DMS114 treated with DMSO at 0.1 percent for 48 hours (cell line): ENCODE data around the gene ATF7.

Source experiments
- DNase-seq: peaks from one replicate; lab custom pipeline; 2025; ENCODE audit not compliant: unreplicated experiment; lab: John Stamatoyannopoulos, UW

Gene ATF7

DNA sequence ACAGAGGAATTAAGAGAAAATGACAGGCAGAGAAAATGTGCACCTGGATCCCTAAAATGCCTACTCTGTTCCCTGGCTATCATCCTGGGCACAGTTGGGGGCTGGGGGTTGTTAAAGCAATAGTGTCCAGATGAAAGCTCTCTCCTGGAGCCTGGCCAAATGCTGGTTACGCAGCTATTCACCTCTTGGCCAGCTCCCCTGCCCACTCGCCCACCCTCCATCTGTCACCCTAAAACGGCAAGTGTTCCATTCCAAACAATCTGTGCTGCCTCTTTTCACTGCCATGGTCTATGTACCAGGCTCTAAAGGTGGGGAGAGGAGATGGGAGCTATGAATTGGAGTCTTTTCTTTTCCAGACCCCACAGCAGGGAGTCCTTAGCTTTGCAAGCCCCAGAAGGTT is 94.2 kb downstream of the ATF7 start:
- DNase-seq = no peak

DNA sequence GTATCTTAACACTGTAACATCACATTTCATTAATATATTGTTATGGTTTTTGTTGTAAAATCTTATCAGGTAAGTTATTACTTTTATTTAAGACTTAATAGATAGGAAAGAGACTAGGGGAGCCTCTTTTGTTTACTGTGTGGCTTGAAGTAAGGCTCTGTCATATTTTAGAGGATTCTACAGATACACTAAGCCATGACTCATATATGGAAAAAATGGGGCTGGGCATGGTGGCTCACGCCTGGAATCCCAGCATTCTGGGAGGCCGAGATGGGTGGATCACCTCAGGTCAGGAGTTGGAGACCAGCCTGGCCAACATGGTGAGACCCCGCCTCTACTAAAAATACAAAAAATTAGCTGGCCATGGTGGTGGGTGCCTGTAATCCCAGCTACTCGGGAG is 95.3 kb downstream of the ATF7 start:
- no peak for DNase-seq

DNA sequence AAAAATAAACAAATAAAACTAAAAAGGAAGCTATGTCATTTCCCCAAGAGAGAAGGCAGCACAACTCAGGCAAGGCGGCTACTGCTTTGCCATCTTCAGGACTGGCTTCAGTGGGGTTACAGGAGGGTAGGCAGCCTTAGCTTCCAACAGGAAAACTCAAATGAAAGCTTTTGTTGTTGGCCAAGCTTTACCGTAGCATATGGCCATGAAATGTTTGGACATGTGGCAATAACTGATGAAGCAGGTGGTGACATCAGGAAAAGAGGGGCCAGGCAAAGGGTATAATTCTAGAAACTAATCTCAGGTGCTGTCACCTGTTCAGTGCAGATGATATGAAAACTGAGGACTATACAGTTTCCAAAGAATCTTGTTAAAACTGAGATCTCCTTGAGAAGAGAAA is 96.1 kb downstream of the ATF7 start:
- DNase-seq = no peak

DNA sequence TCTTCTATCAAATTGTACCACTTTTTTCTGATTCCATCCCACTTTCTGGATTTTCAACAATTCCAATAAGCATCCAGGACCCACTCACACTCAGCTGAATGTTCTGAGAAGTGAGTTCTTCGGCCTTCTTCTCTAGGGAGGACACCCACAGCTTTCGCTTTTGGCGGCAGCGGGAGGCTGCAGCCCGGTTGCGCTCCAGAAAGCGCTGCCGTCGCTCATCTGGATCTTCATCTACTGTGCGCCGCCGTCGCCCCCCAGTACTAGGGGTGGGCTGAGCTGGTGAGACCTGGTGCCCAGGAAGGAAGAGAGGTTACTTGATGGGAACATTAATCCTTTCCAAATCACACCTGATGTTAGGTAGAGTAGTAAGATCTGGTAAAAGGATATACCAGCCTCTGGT is 101.7 kb downstream of the ATF7 start:
- no peak for DNase-seq

DNA sequence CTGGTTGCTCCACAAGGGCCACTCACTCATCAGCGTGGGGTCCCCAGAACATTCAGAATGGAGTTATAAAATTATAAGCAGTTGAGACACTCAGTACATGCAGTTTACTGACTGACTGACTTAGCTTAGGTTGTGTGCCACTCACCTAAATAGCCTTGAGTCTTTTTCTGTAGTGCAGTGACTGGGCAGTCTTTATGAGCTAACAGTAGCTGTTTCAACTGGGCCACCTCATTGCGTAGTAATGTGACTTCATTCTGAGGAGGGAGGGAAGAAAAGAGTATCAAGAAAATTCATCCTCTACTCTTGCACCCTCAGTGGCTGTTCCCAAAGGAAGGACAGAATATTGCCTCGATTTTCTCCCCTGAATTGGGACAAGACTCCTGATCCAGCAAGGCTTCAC is 103.1 kb downstream of the ATF7 start:
- DNase-seq = no peak

DNA sequence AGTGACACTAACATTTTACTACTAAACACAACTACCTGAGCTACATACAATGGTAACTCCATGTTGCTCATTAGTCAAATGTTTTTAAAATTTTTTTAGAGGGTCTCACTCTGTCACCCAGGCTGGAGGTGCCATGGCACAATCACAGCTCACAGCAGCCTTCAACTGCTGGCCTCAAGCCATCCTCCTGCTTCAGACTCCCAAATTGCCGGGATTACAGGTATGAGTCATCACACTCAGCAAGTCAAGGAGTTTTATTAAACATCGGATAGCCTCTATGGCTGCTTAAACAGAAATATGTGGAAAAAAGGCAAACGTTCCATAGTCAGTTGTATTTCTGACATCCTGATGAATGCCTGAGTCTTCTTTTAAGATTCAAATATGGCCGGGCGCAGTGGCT is 107.8 kb downstream of the ATF7 start:
- DNase-seq = no peak

DNA sequence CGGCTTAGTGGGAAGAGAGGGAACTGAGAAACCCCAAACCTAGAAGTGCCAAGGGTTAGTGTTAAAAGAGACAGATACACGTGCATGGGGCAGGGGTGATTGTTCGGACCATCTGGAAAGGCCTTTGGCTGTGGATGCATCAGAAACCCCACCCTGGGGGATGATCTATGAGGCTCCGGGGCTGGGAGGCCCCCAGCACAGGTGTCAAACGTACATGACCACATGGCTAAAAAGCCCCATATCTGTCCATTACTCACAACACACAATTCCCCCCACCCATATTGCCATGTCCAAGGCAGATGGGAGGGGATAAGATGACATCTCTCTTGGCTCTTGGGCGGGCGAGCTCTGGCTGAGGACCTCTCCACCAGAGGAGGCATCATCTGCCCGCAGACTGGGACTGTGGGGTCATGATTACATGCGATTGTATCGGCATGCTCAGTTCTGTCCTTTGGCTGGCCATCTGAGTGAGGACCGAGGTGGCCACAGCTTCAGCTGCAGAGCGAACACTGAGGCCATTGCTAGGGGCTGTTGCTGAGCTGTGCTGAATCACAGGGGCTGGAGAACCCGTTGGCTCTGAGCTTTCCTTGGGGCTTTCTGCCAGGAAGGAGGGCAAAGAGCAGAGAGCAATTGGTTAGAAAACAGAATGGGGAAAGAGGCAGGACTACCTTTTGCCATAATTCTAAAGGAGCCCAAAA is 109.3 kb downstream of the ATF7 start:
- no peak for DNase-seq

DNA sequence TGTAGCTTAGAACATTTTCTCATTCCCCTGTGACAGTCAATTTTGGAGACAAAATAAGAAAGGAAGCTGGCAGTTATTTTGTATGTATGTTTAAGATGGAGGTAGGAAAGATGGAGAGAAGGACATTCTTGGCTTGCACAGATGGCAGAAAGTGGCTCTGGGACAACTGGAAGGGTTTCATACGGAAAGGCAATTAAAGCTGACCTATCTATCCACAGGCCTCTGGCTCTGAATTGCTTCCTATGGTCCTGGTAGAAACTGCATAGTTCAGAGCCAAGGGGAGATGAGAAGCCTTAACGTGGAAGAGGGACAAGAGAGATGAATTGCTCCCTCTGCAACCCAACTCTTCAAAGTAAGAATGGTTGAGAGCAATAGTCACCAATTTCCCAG is 110.9 kb downstream of the ATF7 start:
- DNase-seq = no peak

DNA sequence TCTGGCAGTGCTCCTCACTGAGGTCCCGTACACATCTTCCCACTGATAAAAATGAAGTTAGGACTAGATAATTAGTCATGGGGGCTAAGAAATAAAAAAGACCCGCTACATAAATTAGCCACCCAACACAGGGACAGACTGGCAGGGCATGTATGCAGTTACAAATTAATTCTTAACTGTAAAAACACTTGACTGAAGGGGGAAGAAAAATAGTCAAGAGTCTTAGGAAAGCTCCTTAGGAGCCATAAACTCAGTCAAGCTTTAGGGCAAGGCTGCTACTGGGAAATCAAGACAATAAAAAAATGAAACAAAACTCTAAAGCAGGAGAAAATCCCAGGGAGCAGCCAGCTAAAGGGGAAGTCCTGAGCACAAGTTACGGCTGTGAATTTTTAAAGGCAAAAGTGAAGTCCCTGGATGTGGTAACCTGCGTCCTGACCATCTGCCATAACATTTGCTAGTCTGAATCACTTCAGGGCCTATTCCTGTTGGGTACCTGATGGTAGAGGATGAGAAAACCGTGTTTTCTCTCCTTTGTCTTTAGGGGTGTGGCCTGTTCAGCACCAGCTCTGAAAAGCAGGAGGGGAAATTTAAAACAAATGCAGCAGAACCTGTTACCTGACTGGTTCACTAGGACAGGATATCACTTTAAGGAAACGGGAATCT is 111.4 kb downstream of the ATF7 start:
- no peak for DNase-seq

DNA sequence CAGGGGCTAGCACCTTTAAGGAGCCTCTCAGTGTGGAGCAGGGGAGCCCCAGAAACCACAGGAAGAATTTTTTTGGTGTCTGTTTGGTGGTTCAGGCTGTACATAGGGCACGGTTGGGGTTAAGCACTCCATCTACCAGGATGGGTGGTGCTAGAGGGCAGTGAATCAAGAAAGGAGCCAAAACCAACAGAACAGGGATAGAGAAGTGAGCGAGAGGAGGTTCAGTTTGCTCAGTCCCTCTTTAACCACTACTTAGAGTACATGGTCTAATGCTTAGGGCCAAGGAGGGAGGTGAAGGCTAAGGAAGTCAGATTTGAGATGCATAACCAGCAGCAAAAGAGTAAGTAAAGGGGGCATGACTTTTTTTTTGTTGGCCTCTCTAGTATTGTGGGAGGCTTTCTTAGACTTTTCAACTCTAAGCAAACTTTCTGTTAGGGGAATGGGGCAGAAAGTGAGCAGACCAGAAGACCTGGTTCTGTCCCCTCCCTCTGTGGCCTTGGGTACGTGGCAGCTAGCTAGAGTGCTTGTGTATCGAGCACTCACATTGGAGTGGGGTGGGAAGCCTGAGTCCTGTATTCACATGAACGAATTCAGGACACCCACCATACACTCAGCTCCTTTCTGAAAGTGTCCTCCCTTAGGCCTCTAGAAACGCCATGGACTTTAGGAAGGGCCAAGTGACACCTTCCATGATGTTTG is 112.3 kb downstream of the ATF7 start:
- no peak for DNase-seq

DNA sequence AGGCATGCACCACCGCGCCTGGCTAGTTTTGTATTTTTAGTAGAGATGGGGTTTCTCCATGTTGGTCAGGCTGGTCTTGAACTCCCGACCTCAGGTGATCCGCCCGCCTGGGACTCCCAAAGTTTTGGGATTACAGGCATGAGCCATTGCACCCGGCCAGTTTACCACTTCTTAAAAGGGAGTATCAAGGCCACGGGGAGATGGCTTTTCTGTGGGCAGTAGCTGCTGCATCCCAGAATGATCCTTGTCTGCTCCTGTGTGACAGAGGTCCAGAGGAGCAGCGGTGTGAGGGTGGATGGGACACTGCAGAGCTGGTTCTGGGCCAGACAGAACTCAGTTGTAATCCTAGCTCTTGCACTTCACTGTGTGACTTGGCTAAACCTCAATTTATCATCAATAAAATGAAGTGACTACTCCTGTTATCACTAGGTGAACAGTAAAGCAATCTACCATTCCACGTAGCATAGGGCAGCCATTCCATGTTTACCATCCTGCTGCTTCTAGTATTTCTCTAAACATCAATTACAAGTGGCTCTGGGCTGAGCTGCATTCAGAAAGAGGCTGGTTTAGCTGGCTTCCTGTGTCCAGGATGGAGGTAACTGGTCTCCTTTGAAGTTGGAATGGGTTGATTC is 115.9 kb downstream of the ATF7 start:
- DNase-seq = no peak

DNA sequence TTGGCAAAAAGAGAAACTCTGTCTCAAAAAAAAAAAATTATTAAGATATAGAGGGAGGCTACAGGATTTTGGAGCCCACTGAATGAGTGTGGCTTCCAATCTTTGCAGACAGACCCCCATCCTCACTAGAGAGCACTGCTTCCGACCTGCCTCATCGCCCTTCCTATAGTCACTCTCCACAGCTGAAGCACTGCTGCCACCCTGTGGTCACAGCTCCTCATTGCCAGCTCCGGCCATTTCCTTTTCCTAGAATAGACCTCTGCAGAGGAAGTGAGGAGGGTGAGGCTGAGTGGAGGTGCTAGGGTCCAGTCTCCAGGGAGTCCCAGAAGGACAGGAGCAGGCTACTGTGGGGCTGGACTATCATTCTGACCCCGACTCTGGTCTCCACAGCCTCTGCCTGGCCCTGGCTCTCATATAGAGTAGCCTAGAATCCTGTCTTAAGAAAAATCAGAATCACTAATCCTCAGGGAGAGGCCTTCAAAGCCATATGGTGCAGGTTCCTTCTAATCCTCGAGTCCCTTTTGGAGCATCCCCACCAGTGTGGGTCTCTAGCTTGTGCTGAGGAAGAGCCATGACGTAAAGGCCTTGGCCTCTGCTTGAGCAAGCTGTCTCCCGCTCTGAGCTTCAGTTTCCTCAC is 117.5 kb downstream of the ATF7 start:
- DNase-seq = peak; percentile 86

DNA sequence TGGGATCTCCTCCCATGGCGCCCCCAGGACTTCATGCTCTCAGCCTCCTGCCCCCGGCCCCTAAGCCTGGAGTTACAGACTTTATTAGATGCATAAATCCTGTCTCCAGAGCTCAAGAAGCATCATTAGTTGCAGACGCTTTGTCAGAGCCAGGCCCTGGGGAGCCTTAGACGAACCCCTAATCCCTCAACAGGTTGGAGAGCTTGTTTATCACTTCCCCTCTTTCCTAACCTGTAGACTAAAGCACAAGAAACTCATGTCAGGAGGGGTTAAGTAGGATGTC is 118.6 kb downstream of the ATF7 start:
- no peak for DNase-seq

DNA sequence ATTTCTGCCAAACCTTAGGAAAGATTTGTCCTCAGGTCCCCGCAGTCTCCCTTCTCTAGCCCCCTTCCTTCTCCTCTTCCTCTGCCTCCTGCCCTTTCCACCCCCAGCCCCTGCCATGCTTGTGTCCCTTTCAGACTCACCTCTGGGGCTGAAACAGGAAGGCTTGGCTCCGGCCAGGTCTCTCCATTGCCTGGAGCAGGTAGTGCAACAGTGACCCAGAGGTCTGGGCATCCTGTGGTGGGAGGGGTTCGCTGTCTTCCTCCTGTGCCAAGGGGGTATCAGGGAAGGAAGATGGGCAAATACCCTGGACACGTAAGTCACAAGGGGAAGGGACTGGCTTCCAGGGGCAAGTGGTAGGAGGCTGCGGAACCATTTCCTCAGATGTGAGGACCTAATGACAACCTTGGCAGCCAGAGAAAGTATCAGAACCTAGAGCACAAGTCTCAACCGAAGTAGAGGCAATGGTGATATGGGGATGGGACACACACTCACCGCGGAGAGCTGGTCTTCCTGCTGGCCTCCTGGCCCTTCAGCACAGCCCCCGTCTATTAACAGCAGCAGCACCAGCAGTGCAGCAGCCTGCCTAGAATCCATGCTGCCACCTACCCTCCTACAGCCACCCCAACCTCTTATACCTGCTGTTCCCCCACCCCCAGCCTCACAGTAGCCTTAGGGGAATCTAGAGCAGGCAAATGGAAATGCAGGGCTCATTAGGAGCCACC is 119.1 kb downstream of the ATF7 start, which contains the start of gene NPFF:
NPFF (minus strand) TSS at position 604 of the 722 bp plus-strand sequence; CDS start at position 594, 10 bp downstream.
- no peak for DNase-seq

DNA sequence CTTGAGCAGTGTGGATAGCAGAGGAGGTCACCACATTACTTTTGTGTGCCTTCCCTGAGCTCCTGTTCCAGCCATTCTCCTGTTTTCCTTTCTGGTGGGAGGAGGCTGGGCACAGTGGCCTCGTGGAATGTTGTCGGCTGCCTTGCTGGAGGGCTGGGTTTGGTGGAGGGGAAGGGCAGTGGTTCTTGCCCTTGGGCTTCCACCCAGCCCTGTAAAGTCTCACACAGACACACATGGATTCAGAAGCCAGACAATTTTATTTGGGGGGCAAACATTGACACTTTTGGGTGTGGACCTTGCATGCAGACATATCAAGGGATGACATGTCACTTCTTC is 119.8 kb downstream of the ATF7 start:
- DNase-seq = no peak

DNA sequence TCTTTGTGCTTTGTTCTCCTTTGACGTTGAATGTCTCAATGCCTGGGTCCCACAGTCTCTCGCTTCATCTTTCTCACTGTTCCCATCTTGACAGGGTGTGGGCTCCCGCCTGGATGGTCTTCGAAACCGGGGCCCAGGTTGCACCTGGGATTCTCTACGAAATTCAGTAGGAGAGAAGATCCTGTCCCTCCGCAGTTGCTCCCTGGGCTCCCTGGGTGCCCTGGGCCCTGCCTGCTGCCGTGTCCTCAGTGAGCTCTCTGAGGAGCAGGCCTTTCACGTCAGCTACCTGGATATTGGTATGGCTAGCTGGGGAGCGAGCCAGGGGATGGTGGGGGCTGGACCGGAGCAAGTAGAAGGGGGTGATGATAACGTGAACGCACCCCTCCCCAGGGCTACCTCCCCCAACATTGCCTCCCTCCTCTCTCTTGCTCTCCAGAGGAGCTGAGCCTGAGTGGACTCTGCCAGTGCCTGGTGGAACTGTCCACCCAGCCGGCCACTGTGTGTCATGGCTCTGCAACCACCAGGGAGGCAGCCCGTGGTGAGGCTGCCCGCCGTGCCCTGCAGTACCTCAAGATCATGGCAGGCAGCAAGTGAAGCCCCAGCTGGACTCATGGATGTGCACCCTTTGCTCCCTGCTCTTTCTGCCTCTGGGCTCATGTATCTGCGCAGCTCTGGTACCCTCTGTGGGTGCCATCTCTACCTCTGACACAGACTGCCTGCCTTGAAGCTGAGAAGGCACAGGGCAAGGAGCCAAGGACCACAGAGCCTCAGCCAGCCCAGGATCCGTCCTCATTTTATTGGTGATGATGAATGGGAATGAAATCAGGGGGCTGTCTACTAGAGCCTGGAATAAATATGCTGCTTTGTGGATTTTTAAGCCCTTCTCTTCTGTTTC is 120.4 kb downstream of the ATF7 start:
- DNase-seq = no peak

DNA sequence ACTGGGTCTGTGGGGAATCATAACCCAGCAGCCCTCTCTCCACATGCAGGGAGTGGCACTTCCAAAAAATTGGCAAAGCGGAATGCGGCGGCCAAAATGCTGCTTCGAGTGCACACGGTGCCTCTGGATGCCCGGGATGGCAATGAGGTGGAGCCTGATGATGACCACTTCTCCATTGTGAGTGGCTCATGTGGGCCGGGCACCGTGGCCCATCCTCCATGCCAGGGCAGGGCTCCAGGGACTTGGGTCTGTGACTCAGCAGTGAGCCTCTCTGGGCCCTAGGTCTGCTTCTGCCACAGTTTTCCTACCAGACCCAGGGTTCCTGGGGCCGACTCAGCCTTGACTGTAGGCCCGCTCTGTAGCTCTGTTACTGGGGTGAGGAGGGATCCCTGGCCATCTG is 121.1 kb downstream of the ATF7 start:
- DNase-seq = no peak

DNA sequence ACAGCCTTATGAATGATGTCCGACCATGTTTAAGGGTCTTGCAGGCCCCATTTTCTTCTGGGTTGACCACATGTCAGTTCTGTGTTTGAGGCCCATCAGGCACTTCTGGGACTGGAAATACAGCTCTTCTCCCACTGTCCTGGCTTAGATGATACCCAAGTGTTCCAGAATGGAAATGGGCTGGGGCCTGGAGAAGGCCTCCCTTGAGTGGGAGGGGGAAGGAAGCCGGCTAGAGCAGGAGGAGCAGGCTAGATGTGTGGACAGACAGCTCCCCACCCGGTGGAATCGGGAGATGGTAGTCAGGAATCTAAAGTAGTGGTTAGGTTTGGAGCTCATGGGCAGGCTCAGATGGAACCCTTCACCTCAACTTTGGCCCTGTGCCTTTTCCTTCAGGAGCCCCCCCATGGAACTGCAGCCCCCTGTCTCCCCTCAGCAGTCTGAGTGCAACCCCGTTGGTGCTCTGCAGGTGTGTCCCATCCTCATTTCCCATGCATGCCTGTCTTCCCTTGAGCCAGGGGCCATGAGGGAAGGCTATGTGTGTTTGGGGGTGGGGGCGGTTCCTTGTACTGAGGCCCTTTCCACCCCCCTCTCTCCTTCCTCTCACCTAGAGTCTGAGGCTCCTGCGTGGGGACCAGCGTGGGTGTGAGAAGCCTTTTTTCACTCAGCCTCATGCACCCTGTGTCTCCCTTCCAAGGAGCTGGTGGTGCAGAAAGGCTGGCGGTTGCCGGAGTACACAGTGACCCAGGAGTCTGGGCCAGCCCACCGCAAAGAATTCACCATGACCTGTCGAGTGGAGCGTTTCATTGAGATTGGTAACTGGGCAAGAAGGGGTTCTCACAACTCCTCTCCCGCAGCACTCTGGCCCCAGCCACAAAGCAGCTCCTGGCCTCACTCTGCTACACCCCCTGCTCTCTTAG is 121.9 kb downstream of the ATF7 start:
- DNase-seq = no peak
